GM03348 (cell line): ENCODE measurements around the gene TTC39A.

Experiments
- DNase-seq: peaks from one replicate; pipeline ENCODE4 v3.0.0; 2012; ENCODE audit warnings: low spot score

The TTC39A gene

DNA sequence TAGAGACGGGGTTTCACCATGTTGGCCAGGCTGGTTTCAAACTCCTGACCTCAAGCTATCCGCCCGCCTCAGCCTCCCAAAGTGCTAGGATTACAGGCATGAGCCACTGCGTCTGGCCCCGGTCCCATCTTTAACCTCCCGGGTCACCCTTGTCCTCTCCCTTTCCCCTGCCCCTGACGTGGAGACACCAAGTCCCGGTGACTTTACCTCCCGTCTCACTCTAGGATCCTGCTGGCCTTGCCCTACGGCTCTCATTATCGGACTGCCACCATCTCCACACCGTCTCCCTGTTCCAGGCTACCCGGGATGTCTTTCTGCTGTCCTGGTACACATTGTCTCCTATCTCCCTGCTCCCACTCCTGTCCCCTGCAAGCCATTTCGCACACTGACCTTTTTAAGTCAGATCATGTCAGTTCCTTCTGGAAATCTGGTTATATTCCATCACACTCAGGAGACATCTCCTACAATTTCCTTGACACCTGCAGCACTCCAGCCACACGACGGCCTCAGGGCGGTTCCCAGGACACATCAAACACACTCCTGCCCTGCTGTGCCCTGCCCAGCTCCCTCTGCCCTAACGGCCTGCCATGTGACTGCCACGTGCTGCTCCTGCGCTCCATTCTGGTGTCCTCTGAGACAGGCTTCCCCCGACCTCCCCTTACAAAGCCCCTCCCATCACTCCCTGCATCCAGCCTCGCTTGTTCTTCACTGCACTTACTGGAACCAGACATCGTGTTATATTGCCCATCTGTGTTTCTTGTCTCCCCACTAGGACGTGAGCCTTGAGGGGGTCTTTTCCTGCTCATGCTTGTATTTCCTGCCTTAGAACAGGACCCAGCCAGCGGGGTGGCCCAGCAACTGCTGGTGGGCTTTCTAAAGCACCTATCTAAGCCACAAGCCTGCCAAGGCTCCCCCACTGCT is 32.7 kb downstream of the TTC39A start:
- DNase-seq, result no peak

DNA sequence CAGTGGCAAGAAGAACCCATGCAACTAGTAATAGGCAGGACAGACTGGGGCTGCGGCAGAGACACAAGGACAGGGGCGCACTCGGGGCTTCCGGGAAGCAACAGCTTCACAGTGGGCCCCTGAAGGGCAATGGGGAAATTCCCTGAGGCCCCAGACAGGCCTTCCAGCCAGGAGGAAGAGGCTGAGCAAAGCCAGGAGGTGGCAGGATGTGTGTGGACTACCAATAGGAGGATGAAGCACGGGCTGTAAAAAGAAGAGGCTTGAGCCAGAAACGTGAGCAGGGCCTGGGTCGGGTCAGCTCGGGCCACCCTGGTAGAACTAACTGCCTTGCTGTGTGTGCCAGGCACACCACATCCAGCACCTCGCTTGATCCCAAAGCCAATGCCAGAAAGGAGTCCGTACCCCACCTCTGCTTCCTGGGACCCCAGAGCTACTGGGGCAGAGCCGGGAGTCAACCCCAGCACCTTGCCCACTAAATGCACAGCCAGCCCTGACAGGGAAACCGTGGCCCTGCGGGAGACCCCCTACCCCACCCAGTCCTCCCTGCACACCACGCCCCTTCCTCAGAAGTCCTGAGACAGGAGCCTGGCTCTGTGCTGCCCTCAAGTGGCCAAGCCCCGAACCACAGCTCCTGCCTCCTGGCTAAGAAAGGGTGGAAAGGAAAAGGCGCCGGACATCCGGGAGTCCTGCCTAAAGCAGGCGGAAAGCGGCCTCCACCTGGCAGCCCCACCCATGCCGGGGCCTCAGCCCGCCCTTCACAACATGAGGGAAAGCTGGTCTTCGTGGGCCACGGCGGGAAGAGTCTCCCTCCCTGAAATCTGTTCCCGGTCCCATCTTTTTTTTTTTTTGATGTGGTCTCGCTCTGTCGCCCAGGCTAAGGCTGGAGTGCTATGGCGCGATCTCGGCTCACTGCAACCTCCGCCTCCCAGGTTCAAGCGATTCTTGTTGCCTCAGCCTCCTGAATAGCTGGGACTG is 33.7 kb downstream of the TTC39A start:
- peak; percentile 94 for DNase-seq

- no peak for DNase-seq
These were observed 34.4 kb downstream of the TTC39A start for GRCh38 chr1:51295926-51296325.

DNA sequence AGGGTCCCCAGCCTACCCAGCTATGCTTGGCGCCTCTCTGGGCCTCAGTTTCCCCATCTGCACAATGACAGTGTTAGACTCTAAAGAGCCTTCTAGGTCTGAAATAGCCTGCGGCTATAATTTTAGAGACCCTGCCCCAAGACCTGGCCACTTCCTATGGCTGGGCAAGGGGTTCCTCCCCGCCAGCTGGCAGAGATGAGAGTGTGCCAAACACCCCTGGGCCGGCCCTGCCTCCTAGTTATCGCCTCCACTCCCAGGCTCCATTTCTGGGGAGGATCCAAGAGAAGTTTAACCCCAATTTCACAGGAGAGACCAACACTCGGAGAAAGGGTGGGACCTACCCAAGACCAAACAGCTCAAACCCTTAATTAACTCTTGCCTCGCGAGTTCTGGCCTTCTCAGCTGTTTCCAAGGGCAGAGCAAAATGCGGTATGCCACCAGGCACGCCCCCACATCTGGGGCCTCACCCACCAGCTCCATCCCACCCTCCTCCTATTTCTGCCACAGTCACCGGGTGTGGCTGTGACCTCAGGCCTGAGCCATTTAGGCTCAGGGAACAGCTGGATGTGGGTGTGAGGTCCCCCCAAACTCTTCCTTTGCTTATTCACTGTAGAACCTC is 35.7 kb downstream of the TTC39A start:
- no peak for DNase-seq

DNA sequence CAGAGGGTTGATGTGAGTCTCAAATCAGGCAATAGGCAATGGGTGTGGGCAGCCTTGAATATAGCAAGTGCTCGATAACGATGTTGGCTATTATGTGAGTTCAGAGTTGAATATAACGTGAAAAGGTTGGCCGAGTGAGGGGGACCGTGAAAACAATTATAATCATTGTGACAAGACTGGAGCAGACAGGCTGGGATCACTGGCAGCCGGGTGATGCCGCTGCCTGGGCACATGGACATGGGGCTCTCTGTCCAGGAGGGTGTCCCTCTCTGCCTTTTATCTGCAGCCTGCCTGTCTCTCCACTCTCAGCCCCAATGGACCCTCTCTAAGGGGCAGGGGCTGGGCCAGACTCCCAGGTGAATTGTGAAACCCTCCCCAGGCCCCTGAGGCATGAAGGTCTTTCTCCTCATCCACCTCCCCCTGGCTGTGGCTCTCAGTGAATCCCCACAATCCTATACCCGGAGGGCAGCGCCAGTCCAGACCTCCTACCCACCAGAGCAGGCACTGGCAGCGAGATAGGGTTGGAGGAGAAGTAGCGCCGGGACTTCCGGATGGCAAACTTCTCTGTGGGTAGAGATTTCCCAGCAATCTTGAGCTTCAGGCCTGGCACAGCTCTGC is 36.4 kb downstream of the TTC39A start:
- no peak for DNase-seq

GRCh38 chr1:51290489-51290847 is 39.9 kb downstream of the TTC39A start:
- no peak for DNase-seq

DNA sequence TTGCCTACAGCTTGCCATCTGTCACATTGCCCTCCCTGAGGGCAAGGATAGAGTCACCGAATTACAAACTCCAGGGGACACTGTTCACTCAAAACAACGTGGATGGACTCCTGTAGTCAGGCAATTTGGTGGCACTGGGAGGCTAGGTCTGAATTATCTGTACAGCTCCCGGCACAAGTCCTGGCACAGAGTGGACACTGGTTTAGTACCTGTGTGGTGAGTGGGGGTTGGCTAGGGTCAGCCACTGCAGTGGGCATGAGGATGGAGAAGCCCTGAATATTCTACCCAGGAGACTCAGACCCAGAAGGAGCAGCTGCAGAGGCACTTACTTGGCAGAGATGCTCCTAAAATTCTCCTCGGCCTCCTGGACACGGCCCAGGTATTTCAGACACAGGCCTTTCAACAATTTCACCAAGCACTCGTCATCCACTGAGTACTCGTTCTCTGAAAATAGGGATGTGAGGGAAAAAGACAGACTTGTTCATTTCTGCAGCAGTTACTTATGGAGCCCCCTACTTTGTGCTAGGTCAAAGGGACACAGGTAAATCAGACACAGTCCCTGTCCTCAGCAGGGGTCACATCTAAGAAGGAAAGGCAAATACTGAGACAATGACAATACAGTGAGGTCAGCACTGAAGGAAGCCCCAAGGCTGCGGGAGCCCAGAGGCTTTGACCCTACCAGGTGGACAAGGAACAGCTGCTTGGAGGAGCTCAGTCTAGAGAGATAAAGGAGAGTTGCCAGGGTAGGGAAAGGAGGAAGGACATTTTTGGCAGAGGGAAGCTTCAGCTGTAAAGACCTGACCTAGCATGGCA is 40.5 kb downstream of the TTC39A start:
- DNase-seq, result no peak

DNA sequence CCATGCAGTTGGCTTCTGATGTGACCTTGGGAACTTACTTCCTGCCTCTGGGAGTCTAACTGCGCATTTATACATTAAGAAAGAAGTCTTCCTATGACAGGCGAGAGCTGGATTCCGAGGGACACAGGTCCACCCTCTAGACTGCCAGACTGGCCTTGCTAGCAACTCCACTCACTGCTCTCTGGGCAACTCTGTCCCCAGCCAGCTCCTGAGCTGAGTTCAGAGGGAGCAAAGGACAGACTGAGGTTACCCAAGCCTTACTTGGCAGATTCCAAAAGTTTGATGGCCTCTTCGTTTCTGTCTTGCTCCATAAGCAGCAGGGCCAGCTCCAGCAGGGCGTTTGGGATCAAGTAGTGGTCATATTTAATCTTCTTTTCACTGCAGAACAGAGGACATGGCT is 41.8 kb downstream of the TTC39A start:
- DNase-seq, result no peak

DNA sequence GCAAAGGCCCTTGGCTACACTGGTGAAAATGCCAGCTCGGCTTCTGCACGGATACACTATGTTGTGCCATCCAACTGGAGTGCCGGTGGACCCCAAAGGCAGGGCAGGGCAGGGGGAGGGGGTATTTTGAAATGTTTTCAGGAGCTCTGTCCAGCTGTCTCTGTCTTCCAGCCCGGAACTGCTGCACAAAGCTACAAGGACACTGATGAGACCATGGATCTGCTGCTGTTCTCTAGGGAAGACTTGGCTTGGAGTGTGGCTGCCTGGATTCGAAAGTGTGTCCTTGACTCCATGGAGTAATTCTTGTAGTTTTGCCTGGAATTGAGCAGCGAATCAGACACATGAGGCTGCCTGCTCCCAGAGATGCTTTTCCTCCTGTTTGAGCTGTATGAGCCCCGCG is 42.4 kb downstream of the TTC39A start:
- DNase-seq, result no peak

- DNase-seq, result no peak
These were observed 45.3 kb downstream of the TTC39A start for GRCh38 chr1:51285055-51285454.

GRCh38 chr1:51284487-51284954 is 45.8 kb downstream of the TTC39A start:
- no peak for DNase-seq

- DNase-seq, result no peak
These were observed 46.4 kb downstream of the TTC39A start for GRCh38 chr1:51283979-51284378.

GRCh38 chr1:51282605-51283004 is 47.8 kb downstream of the TTC39A start:
- DNase-seq, result no peak

DNA sequence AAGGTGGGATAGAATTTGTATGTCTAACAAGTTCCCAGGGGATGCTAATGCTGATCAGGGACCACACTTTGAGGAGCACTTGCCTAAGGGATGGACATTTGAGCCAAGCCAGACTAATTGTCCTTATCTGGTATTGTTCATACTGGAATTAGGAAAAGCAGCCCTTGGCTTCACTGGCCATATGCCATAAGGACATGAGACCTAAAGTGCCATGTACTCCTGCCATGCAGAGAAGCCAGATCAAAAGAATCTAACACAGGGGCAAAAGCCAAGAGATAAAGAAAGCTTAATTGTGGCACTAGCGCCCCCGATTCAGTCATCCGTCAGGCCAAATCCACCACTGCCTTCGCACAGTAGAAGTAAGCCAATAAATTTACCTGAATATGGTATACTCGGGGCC is 48.6 kb downstream of the TTC39A start:
- DNase-seq, result no peak

GRCh38 chr1:51280321-51280978 is 49.9 kb downstream of the TTC39A start:
- no peak for DNase-seq

GRCh38 chr1:51276286-51276685 is 54.1 kb downstream of the TTC39A start:
- no peak for DNase-seq

- no peak for DNase-seq
These were observed 55.7 kb downstream of the TTC39A start for GRCh38 chr1:51274676-51275075.

GRCh38 chr1:51272916-51273315 is 57.4 kb downstream of the TTC39A start:
- DNase-seq, result no peak

DNA sequence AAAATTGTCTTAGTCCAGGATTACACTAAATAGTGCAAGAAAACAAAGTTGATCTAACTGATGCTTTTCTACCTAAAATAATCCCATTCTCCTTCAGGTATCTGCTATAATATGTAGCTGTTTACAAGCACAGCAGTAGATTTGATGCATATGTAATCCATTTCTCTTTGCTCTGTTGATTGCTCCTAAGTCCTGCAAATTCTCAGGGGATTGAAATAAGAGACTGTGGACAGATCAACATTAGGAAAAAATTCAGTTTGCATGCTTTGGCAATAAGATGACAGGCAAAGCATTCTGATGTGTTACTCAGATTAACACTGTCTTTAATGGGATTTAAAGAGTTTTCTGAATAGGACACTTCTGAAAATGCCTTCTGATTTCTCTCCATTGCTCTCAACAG is 59.6 kb downstream of the TTC39A start:
- peak; percentile 56 for DNase-seq

DNA sequence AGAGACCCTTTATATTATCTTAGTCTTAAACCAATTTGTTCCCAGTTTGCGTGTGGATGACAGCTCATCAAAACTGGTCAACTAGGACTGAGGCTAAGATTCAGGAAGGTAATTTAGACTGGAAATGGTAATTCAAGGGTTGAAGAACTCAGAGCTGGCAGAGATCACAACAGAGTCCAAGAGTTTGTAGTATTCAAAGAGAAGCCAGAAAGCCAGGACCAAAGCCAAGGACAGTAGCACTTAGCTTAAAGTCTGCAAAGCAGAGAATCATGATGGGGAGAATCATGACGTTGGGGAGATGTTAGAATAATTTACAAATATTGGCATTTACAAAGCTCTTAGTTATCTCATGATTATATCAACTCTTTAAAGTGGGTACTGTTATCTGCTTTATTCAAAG is 61.7 kb downstream of the TTC39A start:
- DNase-seq, result peak; percentile 29
